Activated naive CD8-positive, alpha-beta T cell treated with anti-CD3 and anti-CD28 coated beads, Interleukin-2, amount 10 ng/mL, durations not matched to agents 7 days and 5 days (primary cell): ENCODE results near the gene RPS14. TPM values are rescaled to one million over a fixed set of nuclear protein-coding genes. Genes with fewer than 3 reads are reported as not detected.
"Not testable (repeated sequence)": the region's sequence is repeated elsewhere in the genome, so short reads cannot be mapped to it uniquely, and the experiment has no call there.

Experiments used
- ATAC-seq: fragments of 150-1000 bp; cut with Tn5 transposase; one replicate; pipeline ENCODE4 v1.10.0; 2021; ENCODE audit warnings: low read depth, moderate library complexity
- POLR2A ChIA-PET: fragments of 350-600 bp; sonication (Branson Sonifier 250); formaldehyde crosslinking; loops from one replicate; lab custom pipeline; 2021; ENCODE audit warnings: antibody characterized with exemption; lab: Charles Lee
- DNase-seq: peaks from one replicate; pipeline ENCODE4 v3.0.0; 2021
- H3K27ac Mint-ChIP-seq: one replicate; pipeline ENCODE4 v1.8.0; 2022; ENCODE audit warnings: mild to moderate bottlenecking, mixed read lengths
- H3K27me3 Mint-ChIP-seq: one replicate; pipeline ENCODE4 v1.8.0; 2022; ENCODE audit warnings: mild to moderate bottlenecking, moderate library complexity, mixed read lengths
- H3K36me3 Mint-ChIP-seq: one replicate; pipeline ENCODE4 v1.8.0; 2021; ENCODE audit warnings: mild to moderate bottlenecking, mixed read lengths
- H3K4me1 Mint-ChIP-seq: one replicate; pipeline ENCODE4 v1.8.0; 2021; ENCODE audit warnings: mixed read lengths
- H3K4me3 Mint-ChIP-seq: one replicate; pipeline ENCODE4 v1.8.0; 2022; ENCODE audit warnings: mild to moderate bottlenecking, moderate library complexity, mixed read lengths
- H3K9me3 Mint-ChIP-seq: one replicate; pipeline ENCODE4 v1.8.0; 2021; ENCODE audit warnings: mixed read lengths
- total RNA-seq, 2 experiments: library from RNA; stranded (reverse); gene quantifications; one replicate each; pipeline ENCODE4 v1.2.3, GENCODE V29; 2021

The RPS14 gene
- total RNA-seq, 2 experiments from 2014 or later, result 2,811 to 2,872 TPM

GRCh38 chr5:150434464-150434863 lies 15.1 kb downstream of the RPS14 start:
- POLR2A ChIA-PET, result interaction anchor here (0.6 to 2.0 kb wide), 2 partner anchors 9 to 23 kb away, joined by 3 to 4 read pairs; no protein-coding TSS in a partner anchor
- no peak overlapping the region for H3K4me3 Mint-ChIP-seq
- ATAC-seq (no peak), DNase-seq (no peak)
- H3K27me3 Mint-ChIP-seq, result peaks cover 3% of the 10 kb centered on the region
- H3K9me3 Mint-ChIP-seq, result no peaks in the 10 kb centered on the region
- H3K36me3 Mint-ChIP-seq, result no peaks in the 10 kb centered on the region
- H3K4me1 Mint-ChIP-seq, result peaks cover 11% of the 10 kb centered on the region
- H3K27ac Mint-ChIP-seq, result no peak overlapping the region

GRCh38 chr5:150431574-150431973 lies 18.0 kb downstream of the RPS14 start:
- no peak overlapping the region for H3K4me3 Mint-ChIP-seq
- H3K4me1 Mint-ChIP-seq, result peaks cover 10% of the 10 kb centered on the region
- no peaks in the 10 kb centered on the region for H3K9me3 Mint-ChIP-seq
- ATAC-seq, result no peak
- no peaks in the 10 kb centered on the region for H3K36me3 Mint-ChIP-seq
- no peak overlapping the region for H3K27ac Mint-ChIP-seq
- DNase-seq, result no peak
- POLR2A ChIA-PET, result no interaction called here
- peaks cover 3% of the 10 kb centered on the region for H3K27me3 Mint-ChIP-seq

- DNase-seq (no peak), ATAC-seq (no peak)
- peaks cover 3% of the 10 kb centered on the region for H3K27me3 Mint-ChIP-seq
- no peak overlapping the region for H3K27ac Mint-ChIP-seq
- no peak overlapping the region for H3K4me3 Mint-ChIP-seq
- POLR2A ChIA-PET, result interaction anchor here (1.1 kb wide), 1 partner anchor 13 kb away, joined by 3 read pairs; no protein-coding TSS in a partner anchor
- peaks cover 6% of the 10 kb centered on the region for H3K4me1 Mint-ChIP-seq
- no peaks in the 10 kb centered on the region for H3K9me3 Mint-ChIP-seq
- no peaks in the 10 kb centered on the region for H3K36me3 Mint-ChIP-seq
These were observed 18.5 kb downstream of the RPS14 start for GRCh38 chr5:150431048-150431447.

GRCh38 chr5:150429410-150429873 lies 20.1 kb downstream of the RPS14 start:
- Mint-ChIP-seq H3K27me3 (peaks cover 4% of the 10 kb centered on the region), H3K4me3 (no peak overlapping the region), H3K27ac (no peak overlapping the region), H3K36me3 (no peaks in the 10 kb centered on the region), H3K4me1 (peaks cover 3% of the 10 kb centered on the region), H3K9me3 (no peaks in the 10 kb centered on the region)
- POLR2A ChIA-PET, result no interaction called here
- DNase-seq, result no peak
- no peak for ATAC-seq

- ATAC-seq (no peak), DNase-seq (no peak)
- Mint-ChIP-seq H3K9me3 (no peaks in the 10 kb centered on the region), H3K27ac (no peak overlapping the region), H3K27me3 (peaks cover 4% of the 10 kb centered on the region), H3K36me3 (no peaks in the 10 kb centered on the region), H3K4me1 (peaks cover 3% of the 10 kb centered on the region), H3K4me3 (no peak overlapping the region)
- POLR2A ChIA-PET, result no interaction called here
These were observed 20.6 kb downstream of the RPS14 start for GRCh38 chr5:150428978-150429377.

- Mint-ChIP-seq H3K4me1 (peaks cover 3% of the 10 kb centered on the region), H3K36me3 (no peaks in the 10 kb centered on the region), H3K4me3 (no peak overlapping the region), H3K9me3 (no peaks in the 10 kb centered on the region), H3K27me3 (peaks cover 1% of the 10 kb centered on the region), H3K27ac (no peak overlapping the region)
- POLR2A ChIA-PET, result no interaction called here
- ATAC-seq, result no peak
- no peak for DNase-seq
These were observed 21.2 kb downstream of the RPS14 start for GRCh38 chr5:150428106-150428876.

- H3K27ac Mint-ChIP-seq, H3K27me3 Mint-ChIP-seq, H3K4me3 Mint-ChIP-seq, H3K36me3 Mint-ChIP-seq, H3K9me3 Mint-ChIP-seq, DNase-seq, ATAC-seq, H3K4me1 Mint-ChIP-seq: not testable (repeated sequence)
- POLR2A ChIA-PET, result interaction anchor here (0.6 kb wide), 1 partner anchor 8 kb away, joined by 3 read pairs; no protein-coding TSS in a partner anchor
These were observed 23.4 kb downstream of the RPS14 start for GRCh38 chr5:150426165-150426564.

GRCh38 chr5:150422758-150423157 lies 26.8 kb downstream of the RPS14 start:
- Mint-ChIP-seq H3K4me1 (peaks cover 3% of the 10 kb centered on the region), H3K9me3 (no peaks in the 10 kb centered on the region), H3K27me3 (peaks cover 6% of the 10 kb centered on the region), H3K4me3 (no peak overlapping the region), H3K27ac (no peak overlapping the region), H3K36me3 (no peaks in the 10 kb centered on the region)
- no peak for DNase-seq
- POLR2A ChIA-PET, result interaction anchor here (2.4 kb wide), 1 partner anchor 10 kb away, joined by 9 read pairs; the partner anchor contains the start of gene CD74
- no peak for ATAC-seq

GRCh38 chr5:150422075-150422474 lies 27.5 kb downstream of the RPS14 start:
- H3K27ac Mint-ChIP-seq, result no peak overlapping the region
- no peak for ATAC-seq
- H3K9me3 Mint-ChIP-seq, result no peaks in the 10 kb centered on the region
- H3K36me3 Mint-ChIP-seq, result no peaks in the 10 kb centered on the region
- no peak for DNase-seq
- H3K27me3 Mint-ChIP-seq, result peaks cover 6% of the 10 kb centered on the region
- H3K4me3 Mint-ChIP-seq, result no peak overlapping the region
- H3K4me1 Mint-ChIP-seq, result peaks cover 3% of the 10 kb centered on the region
- POLR2A ChIA-PET, result interaction anchor here (2.4 kb wide), 1 partner anchor 9 kb away, joined by 9 read pairs; the partner anchor contains the start of gene CD74

GRCh38 chr5:150419630-150420270 lies 29.8 kb downstream of the RPS14 start:
- POLR2A ChIA-PET, result interaction anchor here (0.6 kb wide), 1 partner anchor 79 kb away, joined by 4 read pairs; no protein-coding TSS in a partner anchor
- Mint-ChIP-seq H3K4me3 (no peak overlapping the region), H3K27ac (no peak overlapping the region)

GRCh38 chr5:150413902-150414790 lies 35.4 kb downstream of the RPS14 start:
- POLR2A ChIA-PET, result interaction anchor here (0.9 to 2.4 kb wide), 5 partner anchors 9 to 36 kb away, joined by 3 to 18 read pairs (median 7); partner anchors contain the start of gene RPS14
- H3K27me3 Mint-ChIP-seq, H3K36me3 Mint-ChIP-seq, DNase-seq, ATAC-seq, H3K9me3 Mint-ChIP-seq, H3K4me3 Mint-ChIP-seq: not testable (repeated sequence)
- Mint-ChIP-seq H3K4me1 (peaks cover 28% of the 10 kb centered on the region), H3K27ac (peak overlapping the region; percentile 100)

More at GRCh38 chr5:150419630-150420270, 29.8 kb downstream of the RPS14 start:
- no peaks in the 10 kb centered on the region for H3K9me3 Mint-ChIP-seq
- peaks cover 5% of the 10 kb centered on the region for H3K27me3 Mint-ChIP-seq
- H3K36me3 Mint-ChIP-seq, result no peaks in the 10 kb centered on the region
- H3K4me1 Mint-ChIP-seq, result peaks cover 3% of the 10 kb centered on the region
- DNase-seq (no peak), ATAC-seq (no peak)

- DNase-seq, result no peak
- H3K36me3 Mint-ChIP-seq, result peaks cover 6% of the 10 kb centered on the region
- POLR2A ChIA-PET, result interaction anchor here (0.6 to 2.4 kb wide), 11 partner anchors 9 to 302 kb away, joined by 3 to 18 read pairs (median 5); partner anchors contain the start of gene RPS14
- no peaks in the 10 kb centered on the region for H3K9me3 Mint-ChIP-seq
- H3K4me3 Mint-ChIP-seq, result peak overlapping the region; percentile 98
- no peak for ATAC-seq
- peak overlapping the region; percentile 100 for H3K27ac Mint-ChIP-seq
- H3K4me1 Mint-ChIP-seq, result peaks cover 29% of the 10 kb centered on the region
- no peaks in the 10 kb centered on the region for H3K27me3 Mint-ChIP-seq
These were observed 36.2 kb downstream of the RPS14 start for GRCh38 chr5:150413176-150413901.
